Colonic mucosa (tissue), 4 donors: ENCODE measurements around the gene PET117. TPM values are rescaled to one million over a fixed set of nuclear protein-coding genes. Genes with fewer than 3 reads are reported as not detected.
"Not testable (repeated sequence)": the region's sequence is repeated elsewhere in the genome, so short reads cannot be mapped to it uniquely, and the experiment has no call there.

Experiments used
- DNase-seq: peaks from one replicate; pipeline ENCODE4 v3.0.0-alpha.2; 2020
- H3K27ac ChIP-seq: fragments of 200-600 bp; one replicate; pipeline ENCODE4 v1.8.0; 2021
- H3K27me3 ChIP-seq: fragments of 200-600 bp; one replicate; pipeline ENCODE4 v1.8.0; 2021
- H3K36me3 ChIP-seq: fragments of 200-600 bp; one replicate; pipeline ENCODE4 v1.8.0; 2021
- H3K4me1 ChIP-seq: fragments of 200-600 bp; one replicate; pipeline ENCODE4 v1.8.0; 2021; ENCODE audit warnings: mild to moderate bottlenecking
- H3K4me3 ChIP-seq: fragments of 200-600 bp; one replicate; pipeline ENCODE4 v1.8.0; 2021
- H3K9ac ChIP-seq, 2 donors: one replicate each; pipeline ENCODE4 v1.7.0; 2013; ENCODE audit warnings: control low read depth in 2 of 2, low read depth in 2 of 2, low read length in 2 of 2
- H3K9me3 ChIP-seq: fragments of 200-600 bp; one replicate; pipeline ENCODE4 v1.8.0; 2021
- intact Hi-C: fragments of 100-400 bp; cut with DNase I; formaldehyde crosslinking; loops from one replicate; pipeline ENCODE4 v1.14.1; 2022
- total RNA-seq, 2 donors: library from RNA; stranded (reverse); fragmentation: NEBNext Ultra II Directional in 1 of 2; extraction: Animal tissue kit (Norgen Biotek cat#: 25700) in 1 of 2; gene quantifications; one replicate each; pipeline ENCODE4 v1.2.1, GENCODE V29; 2021
- TF ChIP-seq, protein P1 (sequence below): fragments of 200-600 bp; IDR thresholded peaks from one replicate; pipeline ENCODE4 v1.8.0; 2022; ENCODE audit warnings: antibody characterized with exemption, mild to moderate bottlenecking
- donor health status: healthy.
- donor health status: DM: no; HTN: no; CAD: no.
- donor health status: DM: no; HTN: no; CAD: no.

PET117 gene, protein sequence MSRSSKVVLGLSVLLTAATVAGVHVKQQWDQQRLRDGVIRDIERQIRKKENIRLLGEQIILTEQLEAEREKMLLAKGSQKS
- 10 to 100 TPM; 16.2 to 17.5 TPM for total RNA-seq

DNA sequence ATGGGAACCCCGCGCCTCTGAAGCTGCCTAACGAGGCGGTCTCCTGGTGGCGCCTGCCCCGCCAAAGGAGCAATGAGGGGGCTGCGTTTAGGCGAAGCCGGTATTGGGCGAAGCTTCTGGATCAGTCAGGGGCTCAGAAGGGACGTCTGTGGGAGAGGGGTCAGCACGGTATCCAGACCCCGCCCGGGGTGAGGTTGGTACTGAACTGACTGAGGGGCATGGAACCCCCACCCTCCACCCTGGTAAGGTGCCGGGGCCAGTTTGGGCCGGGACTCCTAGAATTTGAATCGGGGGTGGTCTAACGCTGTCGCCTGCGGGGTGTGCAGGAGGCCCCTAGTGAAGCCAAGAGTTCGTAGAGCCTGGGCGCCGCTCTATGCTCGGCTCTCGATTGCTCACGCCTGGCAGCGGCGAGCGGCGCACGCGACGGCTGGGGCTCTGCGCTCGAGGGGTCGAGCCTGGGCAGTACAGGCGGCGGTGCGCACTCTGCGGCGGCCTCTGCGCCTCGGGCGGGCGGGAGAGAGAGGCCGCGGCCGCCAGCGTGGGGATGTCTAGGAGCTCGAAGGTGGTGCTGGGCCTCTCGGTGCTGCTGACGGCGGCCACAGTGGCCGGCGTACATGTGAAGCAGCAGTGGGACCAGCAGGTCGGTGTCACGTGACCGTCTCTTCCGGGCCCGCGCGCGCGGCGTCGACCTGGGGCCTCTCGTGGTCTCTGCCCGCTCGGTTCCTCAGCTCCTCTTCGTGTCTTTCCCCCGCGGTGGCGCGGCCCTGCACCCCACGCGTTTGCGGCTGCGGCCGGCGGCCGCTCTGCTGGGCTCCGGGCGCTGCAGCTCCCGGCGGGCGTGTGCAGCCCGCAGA is at the start of gene PET117, which contains the start of gene KAT14:
Gene PET117 (plus strand): TSS at position 452 of the 854 bp plus-strand sequence. CDS start 93 bp downstream, at position 545.
Gene KAT14 (plus strand): TSS at position 452 of the 854 bp plus-strand sequence. CDS start 4,798 bp downstream, outside the sequence.
- H3K4me1 ChIP-seq: no peaks in the 10 kb centered on the region

DNA sequence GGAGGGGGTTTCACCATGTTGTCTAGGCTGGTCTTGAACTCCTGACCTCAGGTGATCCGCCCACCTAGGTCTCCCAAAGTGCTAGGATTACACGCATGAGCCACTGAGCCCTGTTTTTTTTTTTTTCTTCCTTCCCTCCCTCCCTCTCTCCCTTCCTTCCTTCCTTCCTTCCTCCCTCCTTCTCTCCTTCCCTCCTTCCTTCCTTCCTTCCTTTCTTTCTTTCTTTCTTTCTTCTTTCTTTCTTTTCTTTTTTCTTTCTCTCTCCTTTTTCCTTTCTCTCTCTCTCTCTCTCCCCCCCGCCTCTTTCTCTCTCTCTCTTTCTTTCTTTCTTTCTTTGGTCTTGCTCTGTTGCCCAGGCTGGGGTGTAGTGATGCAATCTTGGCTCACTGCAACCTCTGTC is 49.4 kb upstream of the PET117 start:
- H3K27me3 ChIP-seq, intact Hi-C loops, DNase-seq, H3K36me3 ChIP-seq, H3K9me3 ChIP-seq, H3K4me1 ChIP-seq, H3K9ac ChIP-seq, H3K27ac ChIP-seq, H3K4me3 ChIP-seq: not testable (repeated sequence)

More for the DNA sequence above, at the start of gene PET117, which contains the start of gene KAT14:
- no peaks in the 10 kb centered on the region for H3K9me3 ChIP-seq
- no peaks in the 10 kb centered on the region for H3K36me3 ChIP-seq
- intact Hi-C loops: no loop called here
- TF ChIP-seq, protein P1, sequence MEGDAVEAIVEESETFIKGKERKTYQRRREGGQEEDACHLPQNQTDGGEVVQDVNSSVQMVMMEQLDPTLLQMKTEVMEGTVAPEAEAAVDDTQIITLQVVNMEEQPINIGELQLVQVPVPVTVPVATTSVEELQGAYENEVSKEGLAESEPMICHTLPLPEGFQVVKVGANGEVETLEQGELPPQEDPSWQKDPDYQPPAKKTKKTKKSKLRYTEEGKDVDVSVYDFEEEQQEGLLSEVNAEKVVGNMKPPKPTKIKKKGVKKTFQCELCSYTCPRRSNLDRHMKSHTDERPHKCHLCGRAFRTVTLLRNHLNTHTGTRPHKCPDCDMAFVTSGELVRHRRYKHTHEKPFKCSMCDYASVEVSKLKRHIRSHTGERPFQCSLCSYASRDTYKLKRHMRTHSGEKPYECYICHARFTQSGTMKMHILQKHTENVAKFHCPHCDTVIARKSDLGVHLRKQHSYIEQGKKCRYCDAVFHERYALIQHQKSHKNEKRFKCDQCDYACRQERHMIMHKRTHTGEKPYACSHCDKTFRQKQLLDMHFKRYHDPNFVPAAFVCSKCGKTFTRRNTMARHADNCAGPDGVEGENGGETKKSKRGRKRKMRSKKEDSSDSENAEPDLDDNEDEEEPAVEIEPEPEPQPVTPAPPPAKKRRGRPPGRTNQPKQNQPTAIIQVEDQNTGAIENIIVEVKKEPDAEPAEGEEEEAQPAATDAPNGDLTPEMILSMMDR: no peak
- H3K27ac ChIP-seq: peak within 1 kb of the TSS; percentile 94
- peak; percentile 93 for DNase-seq
- H3K27me3 ChIP-seq: no peaks in the 10 kb centered on the region
- H3K9ac ChIP-seq: peak within 1 kb of the TSS; percentile 91 to 97
- H3K4me3 ChIP-seq: peak within 1 kb of the TSS; percentile 94

DNA sequence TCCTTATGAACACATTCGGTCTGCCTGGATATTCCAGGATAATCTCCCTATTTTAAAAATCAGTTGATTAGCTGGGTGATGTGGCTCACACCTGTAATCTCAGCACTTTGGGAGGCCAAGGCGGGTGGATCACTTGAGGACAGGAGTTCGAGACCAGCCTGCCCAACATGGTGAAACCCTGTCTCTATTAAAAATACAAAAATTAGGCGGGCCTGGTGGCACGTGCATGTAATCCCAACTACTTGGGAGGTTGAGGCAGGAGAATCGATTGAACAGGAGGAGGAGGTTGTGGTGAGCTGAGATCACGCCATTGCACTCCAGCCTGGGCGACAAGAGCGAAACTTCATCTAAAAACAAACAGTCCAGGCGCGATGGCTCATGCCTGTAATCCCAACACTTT is 48.8 kb upstream of the PET117 start:
- H3K9me3 ChIP-seq, H3K4me3 ChIP-seq, H3K9ac ChIP-seq, H3K4me1 ChIP-seq, H3K27ac ChIP-seq, DNase-seq, intact Hi-C loops, H3K27me3 ChIP-seq, H3K36me3 ChIP-seq: not testable (repeated sequence)

DNA sequence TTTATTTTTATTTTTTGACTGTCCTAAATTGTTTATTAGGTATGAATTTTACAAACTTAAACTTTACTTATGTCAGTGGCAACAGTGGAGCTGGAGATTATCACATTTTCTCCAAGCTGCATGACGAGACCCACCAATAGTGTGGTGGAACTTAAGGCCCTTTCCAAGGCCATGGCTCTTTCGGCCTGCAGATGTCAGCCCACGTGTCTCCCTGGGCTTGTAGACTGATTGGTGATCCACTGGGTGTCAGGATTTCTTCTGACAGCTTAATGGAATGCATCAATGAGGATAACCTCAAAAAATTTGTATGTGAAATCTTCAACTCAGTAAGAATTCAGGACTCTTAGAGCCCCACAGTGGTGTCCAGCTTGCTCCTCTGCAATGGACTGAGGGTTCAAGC is 47.6 kb upstream of the PET117 start:
- no peak overlapping the region for H3K4me3 ChIP-seq
- TF ChIP-seq, protein P1: no peak
- no peaks in the 10 kb centered on the region for H3K36me3 ChIP-seq
- H3K9ac ChIP-seq: no peak overlapping the region
- H3K27me3 ChIP-seq: no peaks in the 10 kb centered on the region
- H3K4me1 ChIP-seq: no peaks in the 10 kb centered on the region
- intact Hi-C loops: no loop called here
- no peaks in the 10 kb centered on the region for H3K9me3 ChIP-seq
- H3K27ac ChIP-seq: no peak overlapping the region
- no peak for DNase-seq

DNA sequence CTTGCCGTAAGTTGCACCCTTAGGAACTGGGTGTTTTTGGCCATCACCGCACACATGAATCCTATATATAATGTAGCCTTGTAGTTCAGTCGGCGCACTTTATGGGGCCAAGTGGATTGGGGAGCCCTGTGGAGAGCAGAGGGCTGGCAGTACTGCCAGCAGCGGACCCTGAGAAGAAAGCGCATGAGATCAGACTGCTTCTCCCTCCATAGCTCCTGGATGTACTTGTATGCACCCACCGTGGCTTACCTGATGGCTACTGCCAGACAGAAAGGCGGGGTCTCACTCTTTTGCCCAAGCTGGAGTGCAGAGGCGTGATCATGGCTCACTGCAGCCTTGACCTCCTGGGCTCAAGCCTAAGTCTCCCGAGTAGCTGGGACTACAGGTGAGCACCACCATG is 47.2 kb upstream of the PET117 start:
- H3K9me3 ChIP-seq: no peaks in the 10 kb centered on the region
- H3K27me3 ChIP-seq: no peaks in the 10 kb centered on the region
- H3K36me3 ChIP-seq: no peaks in the 10 kb centered on the region
- no peak for DNase-seq
- H3K4me3 ChIP-seq: no peak overlapping the region
- intact Hi-C loops: no loop called here
- no peak overlapping the region for H3K27ac ChIP-seq
- TF ChIP-seq, protein P1: no peak
- H3K4me1 ChIP-seq: no peaks in the 10 kb centered on the region
- no peak overlapping the region for H3K9ac ChIP-seq

DNA sequence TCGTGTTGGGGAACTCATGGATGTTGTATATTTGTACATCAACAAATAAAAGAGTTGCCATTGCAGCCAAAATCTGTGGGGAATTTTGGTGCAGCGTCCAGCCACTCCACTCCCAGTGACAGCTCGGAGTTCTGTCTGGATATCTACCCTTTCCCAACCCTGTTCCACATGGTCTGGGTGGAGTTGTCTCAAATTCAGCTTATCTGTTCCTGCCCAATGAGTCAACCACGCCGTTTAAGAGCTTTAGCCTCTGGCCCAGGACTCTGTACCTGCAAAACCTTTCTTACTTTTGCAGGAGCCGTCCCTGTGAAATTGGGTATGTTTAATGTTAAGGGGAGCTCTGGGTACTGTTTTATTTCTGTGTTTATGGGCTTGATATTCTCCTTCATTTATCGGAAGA is 46.0 kb upstream of the PET117 start:
- TF ChIP-seq, protein P1: no peak
- H3K27ac ChIP-seq: no peak overlapping the region
- H3K9ac ChIP-seq: no peak overlapping the region
- no peaks in the 10 kb centered on the region for H3K27me3 ChIP-seq
- no peaks in the 10 kb centered on the region for H3K4me1 ChIP-seq
- H3K9me3 ChIP-seq: no peaks in the 10 kb centered on the region
- no peak overlapping the region for H3K4me3 ChIP-seq
- peak; percentile 53 for DNase-seq
- no peaks in the 10 kb centered on the region for H3K36me3 ChIP-seq
- intact Hi-C loops: no loop called here
